ENCODE results near the gene SATL1. TPM values are rescaled to one million over a fixed set of nuclear protein-coding genes. Genes with fewer than 3 reads are reported as not detected.

SATL1 gene
- total RNA-seq, 1 experiment from 2014 or later, result 0.22 TPM

DNA sequence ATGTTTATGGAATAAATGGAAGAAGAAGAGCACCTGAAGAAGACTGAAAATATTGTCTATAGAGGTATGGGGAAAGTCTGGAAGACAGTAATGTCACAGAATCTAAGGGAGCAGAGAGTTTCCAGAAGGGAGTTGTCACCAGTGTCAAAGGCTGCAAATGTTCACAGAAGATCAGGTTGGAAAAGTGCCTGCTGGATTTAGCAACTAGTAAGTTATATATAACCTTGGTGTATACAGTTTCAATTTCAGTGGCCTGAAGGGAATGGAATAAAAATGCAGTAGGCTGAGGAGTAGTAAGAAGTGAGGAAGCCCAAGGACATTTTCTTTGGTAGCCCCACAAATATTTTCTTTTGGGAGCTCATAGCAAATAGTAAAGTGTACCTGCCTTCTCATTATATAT is 107.2 kb downstream of the SATL1 start:
- CTCF ChIA-PET, result no interaction called here
- ATAC-seq, result no peak
- no peak for DNase-seq (ENCODE audit: low spot score)
- peaks cover 16% of the 10 kb centered on the region for H3K9me3 Mint-ChIP-seq
- no peak overlapping the region for H3K4me3 Mint-ChIP-seq
- no peaks in the 10 kb centered on the region for H3K27me3 Mint-ChIP-seq (ENCODE audit: low read depth)
- H3K27ac Mint-ChIP-seq, result no peak overlapping the region
- no peaks in the 10 kb centered on the region for H3K4me1 Mint-ChIP-seq
- POLR2A ChIA-PET, result no interaction called here
- H3K36me3 Mint-ChIP-seq, result peaks cover 10% of the 10 kb centered on the region
- TF ChIP-seq KAT7 (CRISPR knock-in tag; IDR thresholded peaks at IDR 0.05; ENCODE audit: borderline replicate concordance) (no peak), ZNF671 (CRISPR knock-in tag; IDR thresholded peaks at IDR 0.05) (no peak), NR2C2 (CRISPR knock-in tag; IDR thresholded peaks at IDR 0.05) (no peak)
- TF ChIP-seq, protein P1, sequence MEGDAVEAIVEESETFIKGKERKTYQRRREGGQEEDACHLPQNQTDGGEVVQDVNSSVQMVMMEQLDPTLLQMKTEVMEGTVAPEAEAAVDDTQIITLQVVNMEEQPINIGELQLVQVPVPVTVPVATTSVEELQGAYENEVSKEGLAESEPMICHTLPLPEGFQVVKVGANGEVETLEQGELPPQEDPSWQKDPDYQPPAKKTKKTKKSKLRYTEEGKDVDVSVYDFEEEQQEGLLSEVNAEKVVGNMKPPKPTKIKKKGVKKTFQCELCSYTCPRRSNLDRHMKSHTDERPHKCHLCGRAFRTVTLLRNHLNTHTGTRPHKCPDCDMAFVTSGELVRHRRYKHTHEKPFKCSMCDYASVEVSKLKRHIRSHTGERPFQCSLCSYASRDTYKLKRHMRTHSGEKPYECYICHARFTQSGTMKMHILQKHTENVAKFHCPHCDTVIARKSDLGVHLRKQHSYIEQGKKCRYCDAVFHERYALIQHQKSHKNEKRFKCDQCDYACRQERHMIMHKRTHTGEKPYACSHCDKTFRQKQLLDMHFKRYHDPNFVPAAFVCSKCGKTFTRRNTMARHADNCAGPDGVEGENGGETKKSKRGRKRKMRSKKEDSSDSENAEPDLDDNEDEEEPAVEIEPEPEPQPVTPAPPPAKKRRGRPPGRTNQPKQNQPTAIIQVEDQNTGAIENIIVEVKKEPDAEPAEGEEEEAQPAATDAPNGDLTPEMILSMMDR (IDR thresholded peaks at IDR 0.05), result no peak
- TF ChIP-seq, protein P2, sequence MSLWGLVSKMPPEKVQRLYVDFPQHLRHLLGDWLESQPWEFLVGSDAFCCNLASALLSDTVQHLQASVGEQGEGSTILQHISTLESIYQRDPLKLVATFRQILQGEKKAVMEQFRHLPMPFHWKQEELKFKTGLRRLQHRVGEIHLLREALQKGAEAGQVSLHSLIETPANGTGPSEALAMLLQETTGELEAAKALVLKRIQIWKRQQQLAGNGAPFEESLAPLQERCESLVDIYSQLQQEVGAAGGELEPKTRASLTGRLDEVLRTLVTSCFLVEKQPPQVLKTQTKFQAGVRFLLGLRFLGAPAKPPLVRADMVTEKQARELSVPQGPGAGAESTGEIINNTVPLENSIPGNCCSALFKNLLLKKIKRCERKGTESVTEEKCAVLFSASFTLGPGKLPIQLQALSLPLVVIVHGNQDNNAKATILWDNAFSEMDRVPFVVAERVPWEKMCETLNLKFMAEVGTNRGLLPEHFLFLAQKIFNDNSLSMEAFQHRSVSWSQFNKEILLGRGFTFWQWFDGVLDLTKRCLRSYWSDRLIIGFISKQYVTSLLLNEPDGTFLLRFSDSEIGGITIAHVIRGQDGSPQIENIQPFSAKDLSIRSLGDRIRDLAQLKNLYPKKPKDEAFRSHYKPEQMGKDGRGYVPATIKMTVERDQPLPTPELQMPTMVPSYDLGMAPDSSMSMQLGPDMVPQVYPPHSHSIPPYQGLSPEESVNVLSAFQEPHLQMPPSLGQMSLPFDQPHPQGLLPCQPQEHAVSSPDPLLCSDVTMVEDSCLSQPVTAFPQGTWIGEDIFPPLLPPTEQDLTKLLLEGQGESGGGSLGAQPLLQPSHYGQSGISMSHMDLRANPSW (CRISPR knock-in tag; conservative IDR thresholded peaks at IDR 0.05; ENCODE audit: low read depth), result no peak
- TF ChIP-seq, protein P3, sequence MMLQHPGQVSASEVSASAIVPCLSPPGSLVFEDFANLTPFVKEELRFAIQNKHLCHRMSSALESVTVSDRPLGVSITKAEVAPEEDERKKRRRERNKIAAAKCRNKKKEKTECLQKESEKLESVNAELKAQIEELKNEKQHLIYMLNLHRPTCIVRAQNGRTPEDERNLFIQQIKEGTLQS (CRISPR knock-in tag; conservative IDR thresholded peaks at IDR 0.05), result no peak
- TF ChIP-seq, protein P4, sequence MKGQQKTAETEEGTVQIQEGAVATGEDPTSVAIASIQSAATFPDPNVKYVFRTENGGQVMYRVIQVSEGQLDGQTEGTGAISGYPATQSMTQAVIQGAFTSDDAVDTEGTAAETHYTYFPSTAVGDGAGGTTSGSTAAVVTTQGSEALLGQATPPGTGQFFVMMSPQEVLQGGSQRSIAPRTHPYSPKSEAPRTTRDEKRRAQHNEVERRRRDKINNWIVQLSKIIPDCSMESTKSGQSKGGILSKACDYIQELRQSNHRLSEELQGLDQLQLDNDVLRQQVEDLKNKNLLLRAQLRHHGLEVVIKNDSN (CRISPR knock-in tag; IDR thresholded peaks at IDR 0.05), result no peak

DNA sequence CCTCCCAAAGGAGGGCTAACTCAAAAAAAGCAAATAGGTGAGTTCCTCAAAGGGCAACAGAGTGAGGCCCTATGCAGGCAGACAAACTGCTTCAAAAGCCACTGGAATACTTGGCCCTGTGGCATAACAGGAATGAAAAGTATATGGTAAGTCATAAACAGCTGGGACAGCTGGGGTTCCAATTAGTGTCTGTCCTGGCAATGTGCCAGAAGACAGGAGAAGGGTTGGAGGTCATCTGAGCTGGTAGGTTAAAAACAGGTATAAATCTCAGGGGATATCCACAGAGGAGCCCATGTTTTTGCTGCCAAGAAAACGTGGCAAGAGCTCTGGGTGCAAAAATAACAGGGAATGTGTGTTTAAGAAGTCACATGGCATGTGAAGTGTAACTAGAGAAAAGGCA is 128.3 kb downstream of the SATL1 start:
- no peak for TF ChIP-seq ZNF232 (CRISPR knock-in tag; IDR thresholded peaks at IDR 0.05)
- TF ChIP-seq, protein P5, sequence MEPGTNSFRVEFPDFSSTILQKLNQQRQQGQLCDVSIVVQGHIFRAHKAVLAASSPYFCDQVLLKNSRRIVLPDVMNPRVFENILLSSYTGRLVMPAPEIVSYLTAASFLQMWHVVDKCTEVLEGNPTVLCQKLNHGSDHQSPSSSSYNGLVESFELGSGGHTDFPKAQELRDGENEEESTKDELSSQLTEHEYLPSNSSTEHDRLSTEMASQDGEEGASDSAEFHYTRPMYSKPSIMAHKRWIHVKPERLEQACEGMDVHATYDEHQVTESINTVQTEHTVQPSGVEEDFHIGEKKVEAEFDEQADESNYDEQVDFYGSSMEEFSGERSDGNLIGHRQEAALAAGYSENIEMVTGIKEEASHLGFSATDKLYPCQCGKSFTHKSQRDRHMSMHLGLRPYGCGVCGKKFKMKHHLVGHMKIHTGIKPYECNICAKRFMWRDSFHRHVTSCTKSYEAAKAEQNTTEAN (CRISPR knock-in tag; IDR thresholded peaks at IDR 0.05), result no peak
- no peak for TF ChIP-seq FOXK1 (CRISPR knock-in tag; IDR thresholded peaks at IDR 0.05)
- TF ChIP-seq OVOL2 (CRISPR knock-in tag; IDR thresholded peaks at IDR 0.05; ENCODE audit: borderline replicate concordance), result no peak
- no peak for TF ChIP-seq MYBL2 (CRISPR knock-in tag; IDR thresholded peaks at IDR 0.05)
- TF ChIP-seq, protein P6, sequence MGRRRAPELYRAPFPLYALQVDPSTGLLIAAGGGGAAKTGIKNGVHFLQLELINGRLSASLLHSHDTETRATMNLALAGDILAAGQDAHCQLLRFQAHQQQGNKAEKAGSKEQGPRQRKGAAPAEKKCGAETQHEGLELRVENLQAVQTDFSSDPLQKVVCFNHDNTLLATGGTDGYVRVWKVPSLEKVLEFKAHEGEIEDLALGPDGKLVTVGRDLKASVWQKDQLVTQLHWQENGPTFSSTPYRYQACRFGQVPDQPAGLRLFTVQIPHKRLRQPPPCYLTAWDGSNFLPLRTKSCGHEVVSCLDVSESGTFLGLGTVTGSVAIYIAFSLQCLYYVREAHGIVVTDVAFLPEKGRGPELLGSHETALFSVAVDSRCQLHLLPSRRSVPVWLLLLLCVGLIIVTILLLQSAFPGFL (CRISPR knock-in tag; IDR thresholded peaks at IDR 0.05; ENCODE audit: borderline replicate concordance), result no peak
- CTCF ChIA-PET, result no interaction called here
- no peak for DNase-seq (ENCODE audit: low spot score)
- POLR2A ChIA-PET, result no interaction called here
- Mint-ChIP-seq H3K36me3 (no peaks in the 10 kb centered on the region), H3K9me3 (peaks cover 4% of the 10 kb centered on the region; the same call in 1 of the 2 replicates), H3K4me1 (0 out of 2 replicates have a peak, but pooled peaks cover 2% of the 10 kb centered on the region), H3K27me3 (ENCODE audit: low read depth) (no peaks in the 10 kb centered on the region), H3K27ac (no peak overlapping the region), H3K4me3 (no peak overlapping the region)
- ATAC-seq, result no peak

DNA sequence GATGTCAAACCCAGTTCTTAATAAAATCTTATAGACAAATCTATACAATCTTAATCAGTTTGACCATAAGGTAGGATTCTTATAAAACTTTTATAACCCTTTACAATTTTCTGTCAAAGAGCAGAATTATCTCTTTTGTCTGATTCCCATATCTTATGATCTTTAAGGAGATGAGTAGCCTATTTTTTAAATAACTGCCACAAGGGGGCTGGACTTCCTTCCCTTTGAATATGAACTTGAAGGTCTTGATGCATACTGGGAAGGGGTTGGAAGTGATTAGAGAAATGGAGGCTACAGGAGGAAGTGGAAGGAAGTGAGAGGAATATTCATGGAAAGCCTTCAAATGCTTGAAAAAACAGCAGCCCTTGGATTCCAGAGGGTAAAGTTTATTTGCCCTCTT is 128.8 kb downstream of the SATL1 start:
- ChIA-PET POLR2A (no interaction called here), CTCF (no interaction called here)
- no peak for TF ChIP-seq FOXP1 (CRISPR knock-in tag; IDR thresholded peaks at IDR 0.05; ENCODE audit: borderline replicate concordance)
- TF ChIP-seq, protein P7, sequence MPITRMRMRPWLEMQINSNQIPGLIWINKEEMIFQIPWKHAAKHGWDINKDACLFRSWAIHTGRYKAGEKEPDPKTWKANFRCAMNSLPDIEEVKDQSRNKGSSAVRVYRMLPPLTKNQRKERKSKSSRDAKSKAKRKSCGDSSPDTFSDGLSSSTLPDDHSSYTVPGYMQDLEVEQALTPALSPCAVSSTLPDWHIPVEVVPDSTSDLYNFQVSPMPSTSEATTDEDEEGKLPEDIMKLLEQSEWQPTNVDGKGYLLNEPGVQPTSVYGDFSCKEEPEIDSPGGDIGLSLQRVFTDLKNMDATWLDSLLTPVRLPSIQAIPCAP (CRISPR knock-in tag; IDR thresholded peaks at IDR 0.05), result no peak
- no peaks in the 10 kb centered on the region for H3K27me3 Mint-ChIP-seq (ENCODE audit: low read depth)
- no peak overlapping the region for H3K27ac Mint-ChIP-seq
- ATAC-seq (no peak), DNase-seq (ENCODE audit: low spot score) (no peak)
- no peak overlapping the region for H3K4me3 Mint-ChIP-seq
- H3K9me3 Mint-ChIP-seq, result peaks cover 4% of the 10 kb centered on the region; the same call in 1 of the 2 replicates
- no peaks in the 10 kb centered on the region for H3K36me3 Mint-ChIP-seq
- 0 out of 2 replicates have a peak, but pooled peaks cover 2% of the 10 kb centered on the region for H3K4me1 Mint-ChIP-seq
